Measurements from ENCODE around the gene CDK11B. TPM values are rescaled to one million over a fixed set of nuclear protein-coding genes. Genes with fewer than 3 reads are reported as not detected.
"Not testable (repeated sequence)": the region's sequence is repeated elsewhere in the genome, so short reads cannot be mapped to it uniquely, and the experiment has no call there.

Gene CDK11B
- total RNA-seq, 1 experiment from 2014 or later = 11.3 TPM

GRCh38 chr1:1662830-1663560 lies 4.2 kb upstream of the CDK11B start:
- not testable (repeated sequence) for DNase-seq (ENCODE audit: extremely low read depth, low read depth)

GRCh38 chr1:1662392-1662791 lies 3.6 kb upstream of the CDK11B start:
- DNase-seq (ENCODE audit: extremely low read depth, low read depth) = not testable (repeated sequence)

GRCh38 chr1:1648265-1648664 lies 10.5 kb downstream of the CDK11B start:
- not testable (repeated sequence) for DNase-seq (ENCODE audit: extremely low read depth, low read depth)

- DNase-seq (ENCODE audit: extremely low read depth, low read depth) = not testable (repeated sequence)
These were observed 11.1 kb downstream of the CDK11B start for GRCh38 chr1:1647567-1648241.

- not testable (repeated sequence) for DNase-seq (ENCODE audit: extremely low read depth, low read depth)
These were observed 12.5 kb downstream of the CDK11B start for GRCh38 chr1:1646326-1646725.

GRCh38 chr1:1640711-1641461 lies 17.9 kb downstream of the CDK11B start:
- DNase-seq (ENCODE audit: extremely low read depth, low read depth) = not testable (repeated sequence)

GRCh38 chr1:1640081-1640480 lies 18.7 kb downstream of the CDK11B start:
- not testable (repeated sequence) for DNase-seq (ENCODE audit: extremely low read depth, low read depth)

GRCh38 chr1:1639368-1639767 lies 19.4 kb downstream of the CDK11B start:
- DNase-seq (ENCODE audit: extremely low read depth, low read depth) = not testable (repeated sequence)

- not testable (repeated sequence) for DNase-seq (ENCODE audit: extremely low read depth, low read depth)
These were observed 20.3 kb downstream of the CDK11B start for GRCh38 chr1:1638528-1638927.

- not testable (repeated sequence) for DNase-seq (ENCODE audit: extremely low read depth, low read depth)
These were observed 21.3 kb downstream of the CDK11B start for GRCh38 chr1:1637479-1637875.

- DNase-seq (ENCODE audit: extremely low read depth, low read depth) = not testable (repeated sequence)
These were observed 22.0 kb downstream of the CDK11B start for GRCh38 chr1:1636621-1637478.

GRCh38 chr1:1634613-1635012 lies 24.2 kb downstream of the CDK11B start:
- not testable (repeated sequence) for DNase-seq (ENCODE audit: extremely low read depth, low read depth)

- not testable (repeated sequence) for DNase-seq (ENCODE audit: extremely low read depth, low read depth)
These were observed 25.4 kb downstream of the CDK11B start for GRCh38 chr1:1633409-1633808.

GRCh38 chr1:1631782-1632420 lies 26.9 kb downstream of the CDK11B start, which contains the start of gene MMP23B:
Gene MMP23B, plus strand, starts transcription at chr1:1632173. Its CDS starts 46 bp downstream, at chr1:1632219.
- DNase-seq (ENCODE audit: extremely low read depth, low read depth) = no peak

- no peak for DNase-seq (ENCODE audit: extremely low read depth, low read depth)
These were observed 27.6 kb downstream of the CDK11B start for GRCh38 chr1:1630965-1631781.

GRCh38 chr1:1630191-1630964 lies 28.4 kb downstream of the CDK11B start:
- DNase-seq (ENCODE audit: extremely low read depth, low read depth) = no peak

- no peak for DNase-seq (ENCODE audit: extremely low read depth, low read depth)
These were observed 29.2 kb downstream of the CDK11B start for GRCh38 chr1:1629430-1630190.
